HEK293 (cell line): ENCODE results near the gene KIF17.

Experiments
- CTCF ChIA-PET: fragments of 350-600 bp; formaldehyde crosslinking; extraction: SDS; loops from one replicate; lab custom pipeline; 2021; ENCODE audit warnings: antibody characterized with exemption; lab: Yijun Ruan, JAX
- POLR2A ChIA-PET: fragments of 300-600 bp; formaldehyde crosslinking; extraction: SDS; loops from one replicate; lab custom pipeline; 2020; ENCODE audit warnings: antibody characterized with exemption, inconsistent platforms; lab: Yijun Ruan, JAX
- H3K27ac ChIP-seq: fragments of 200-500 bp; sonication (Bioruptor generic); 2 replicates; pipeline ENCODE4 v1.5.1; 2014; ENCODE audit warnings: low read depth, low read length, control low read depth, inconsistent platforms; ENCODE audit errors: extremely low read depth
- H3K36me3 ChIP-seq, 2 experiments: fragments of 200-500 bp in 1 of 2; sonication (Bioruptor generic) in 1 of 2; 1 replicate in 1 of 2; 2 replicates in 1 of 2; pipeline ENCODE4 v1.5.1; 2014 to 2017; ENCODE audit warnings: inconsistent platforms in 2 of 2, low read length in 2 of 2; ENCODE audit not compliant: control insufficient read depth in 2 of 2, insufficient read depth in 1 of 2
- H3K4me1 ChIP-seq: fragments of 200-500 bp; sonication (Bioruptor generic); 2 replicates; pipeline ENCODE4 v1.5.1; 2014; ENCODE audit warnings: mild to moderate bottlenecking, low read length, inconsistent platforms; ENCODE audit not compliant: control insufficient read depth, insufficient read depth
- H3K4me3 ChIP-seq: 2 replicates; pipeline ENCODE4 v1.5.1; 2011; ENCODE audit warnings: low read depth, mild to moderate bottlenecking, control low read depth, low read length, moderate library complexity
- H3K9me3 ChIP-seq: fragments of 200-500 bp; sonication (Bioruptor generic); 2 replicates; pipeline ENCODE4 v1.5.1; 2014; ENCODE audit warnings: low read depth, low read length, inconsistent platforms; ENCODE audit not compliant: control insufficient read depth, insufficient read depth
- AEBP2 ChIP-seq: fragments of 450-650 bp; formaldehyde crosslinking; IDR thresholded peaks from 2 replicates; pipeline ENCODE4 v1.5.1; 2016; ENCODE audit warnings: missing biosample characterization, missing genetic modification characterization, borderline replicate concordance
- GLIS1 ChIP-seq: fragments of 450-650 bp; formaldehyde crosslinking; IDR thresholded peaks from 2 replicates; pipeline ENCODE4 v1.5.1; 2016; ENCODE audit warnings: missing biosample characterization, missing genetic modification characterization
- GLIS2 ChIP-seq: fragments of 450-650 bp; formaldehyde crosslinking; IDR thresholded peaks from 2 replicates; pipeline ENCODE4 v1.5.1; 2016; ENCODE audit warnings: missing biosample characterization, missing genetic modification characterization
- KLF16 ChIP-seq: fragments of 450-650 bp; formaldehyde crosslinking; IDR thresholded peaks from 2 replicates; pipeline ENCODE4 v1.5.1; 2017; ENCODE audit warnings: missing biosample characterization, missing genetic modification characterization
- PRDM1 ChIP-seq: fragments of 450-650 bp; formaldehyde crosslinking; IDR thresholded peaks from 2 replicates; pipeline ENCODE4; 2016; ENCODE audit warnings: missing biosample characterization, missing genetic modification characterization
- REPIN1 ChIP-seq: fragments of 450-650 bp; formaldehyde crosslinking; IDR thresholded peaks from 2 replicates; pipeline ENCODE4 v1.5.1; 2017; ENCODE audit warnings: missing biosample characterization, missing genetic modification characterization, low read depth
- SALL2 ChIP-seq: fragments of 450-650 bp; formaldehyde crosslinking; IDR thresholded peaks from 2 replicates; pipeline ENCODE4 v1.5.0; 2017; ENCODE audit warnings: missing biosample characterization, mild to moderate bottlenecking, missing genetic modification characterization, borderline replicate concordance
- SETDB1 ChIP-seq: IDR thresholded peaks from one replicate; pipeline ENCODE4 v1.6.1; 2017; ENCODE audit warnings: mild to moderate bottlenecking, low read length, moderate library complexity, mixed read lengths; ENCODE audit not compliant: insufficient read length
- SP2 ChIP-seq: fragments of 450-650 bp; formaldehyde crosslinking; IDR thresholded peaks from 2 replicates; pipeline ENCODE4 v1.5.1; 2016; ENCODE audit warnings: missing biosample characterization, missing genetic modification characterization
- SP3 ChIP-seq: fragments of 450-650 bp; formaldehyde crosslinking; IDR thresholded peaks from 2 replicates; pipeline ENCODE4 v1.5.1; 2016; ENCODE audit warnings: missing biosample characterization, missing genetic modification characterization
- ZBTB7A ChIP-seq: fragments of 450-650 bp; formaldehyde crosslinking; IDR thresholded peaks from 2 replicates; pipeline ENCODE4 v1.5.1; 2016; ENCODE audit warnings: low read depth, missing biosample characterization, missing genetic modification characterization
- ZFHX2 ChIP-seq: fragments of 450-650 bp; formaldehyde crosslinking; conservative IDR thresholded peaks from 2 replicates; pipeline ENCODE4 v1.5.1; 2016; ENCODE audit warnings: missing biosample characterization, missing genetic modification characterization
- ZFP37 ChIP-seq: fragments of 450-650 bp; formaldehyde crosslinking; IDR thresholded peaks from 2 replicates; pipeline ENCODE4 v1.5.1; 2016; ENCODE audit warnings: missing biosample characterization, missing genetic modification characterization
- ZNF121 ChIP-seq: fragments of 450-650 bp; formaldehyde crosslinking; IDR thresholded peaks from 2 replicates; pipeline ENCODE4 v1.5.1; 2016; ENCODE audit warnings: missing biosample characterization, missing genetic modification characterization
- ZNF266 ChIP-seq: fragments of 450-650 bp; formaldehyde crosslinking; IDR thresholded peaks from 2 replicates; pipeline ENCODE4 v1.5.1; 2016; ENCODE audit warnings: missing biosample characterization, missing genetic modification characterization, low read depth
- ZNF341 ChIP-seq: fragments of 450-650 bp; formaldehyde crosslinking; IDR thresholded peaks from 2 replicates; pipeline ENCODE4; 2016; ENCODE audit warnings: low read depth, missing biosample characterization, missing genetic modification characterization
- ZNF423 ChIP-seq: fragments of 450-650 bp; formaldehyde crosslinking; IDR thresholded peaks from 2 replicates; pipeline ENCODE4 v1.5.1; 2016; ENCODE audit warnings: missing biosample characterization, missing genetic modification characterization
- ZNF544 ChIP-seq: fragments of 450-650 bp; formaldehyde crosslinking; IDR thresholded peaks from 2 replicates; pipeline ENCODE4 v1.5.0; 2017; ENCODE audit warnings: missing biosample characterization, missing genetic modification characterization
- ZNF555 ChIP-seq: fragments of 450-650 bp; formaldehyde crosslinking; conservative IDR thresholded peaks from 2 replicates; pipeline ENCODE4 v1.5.1; 2017; ENCODE audit warnings: missing biosample characterization, mild to moderate bottlenecking, missing genetic modification characterization, inconsistent platforms
- ZNF560 ChIP-seq: fragments of 450-650 bp; formaldehyde crosslinking; IDR thresholded peaks from 2 replicates; pipeline ENCODE4 v1.5.1; 2017; ENCODE audit warnings: missing biosample characterization, missing genetic modification characterization, borderline replicate concordance
- ZNF596 ChIP-seq: fragments of 450-650 bp; IDR thresholded peaks from 2 replicates; pipeline ENCODE4 v1.5.0; 2018; ENCODE audit warnings: missing biosample characterization, mild to moderate bottlenecking, missing genetic modification characterization, moderate library complexity
- ZNF654 ChIP-seq: fragments of 450-650 bp; formaldehyde crosslinking; IDR thresholded peaks from 2 replicates; pipeline ENCODE4 v1.5.1; 2016; ENCODE audit warnings: low read depth, missing biosample characterization, missing genetic modification characterization
- ZNF677 ChIP-seq: fragments of 450-650 bp; IDR thresholded peaks from 2 replicates; pipeline ENCODE4 v1.5.0; 2018; ENCODE audit warnings: missing biosample characterization, mild to moderate bottlenecking, missing genetic modification characterization, moderate library complexity
- ZNF747 ChIP-seq: fragments of 450-650 bp; formaldehyde crosslinking; IDR thresholded peaks from 2 replicates; pipeline ENCODE4 v1.5.1; 2016; ENCODE audit warnings: missing biosample characterization, missing genetic modification characterization
- TF ChIP-seq, protein P1 (sequence below): fragments of 450-650 bp; formaldehyde crosslinking; IDR thresholded peaks from 2 replicates; pipeline ENCODE4 v1.5.1; 2016; ENCODE audit warnings: missing biosample characterization, missing genetic modification characterization
- TF ChIP-seq, protein P2 (sequence below): IDR thresholded peaks from 2 replicates; pipeline ENCODE4 v1.6.1; 2011; ENCODE audit warnings: mild to moderate bottlenecking, low read depth, low read length, borderline replicate concordance
- TF ChIP-seq, protein P3 (sequence below): fragments of 450-650 bp; formaldehyde crosslinking; IDR thresholded peaks from 2 replicates; pipeline ENCODE4 v1.5.1; 2016; ENCODE audit warnings: missing biosample characterization, missing genetic modification characterization

KIF17 gene

DNA sequence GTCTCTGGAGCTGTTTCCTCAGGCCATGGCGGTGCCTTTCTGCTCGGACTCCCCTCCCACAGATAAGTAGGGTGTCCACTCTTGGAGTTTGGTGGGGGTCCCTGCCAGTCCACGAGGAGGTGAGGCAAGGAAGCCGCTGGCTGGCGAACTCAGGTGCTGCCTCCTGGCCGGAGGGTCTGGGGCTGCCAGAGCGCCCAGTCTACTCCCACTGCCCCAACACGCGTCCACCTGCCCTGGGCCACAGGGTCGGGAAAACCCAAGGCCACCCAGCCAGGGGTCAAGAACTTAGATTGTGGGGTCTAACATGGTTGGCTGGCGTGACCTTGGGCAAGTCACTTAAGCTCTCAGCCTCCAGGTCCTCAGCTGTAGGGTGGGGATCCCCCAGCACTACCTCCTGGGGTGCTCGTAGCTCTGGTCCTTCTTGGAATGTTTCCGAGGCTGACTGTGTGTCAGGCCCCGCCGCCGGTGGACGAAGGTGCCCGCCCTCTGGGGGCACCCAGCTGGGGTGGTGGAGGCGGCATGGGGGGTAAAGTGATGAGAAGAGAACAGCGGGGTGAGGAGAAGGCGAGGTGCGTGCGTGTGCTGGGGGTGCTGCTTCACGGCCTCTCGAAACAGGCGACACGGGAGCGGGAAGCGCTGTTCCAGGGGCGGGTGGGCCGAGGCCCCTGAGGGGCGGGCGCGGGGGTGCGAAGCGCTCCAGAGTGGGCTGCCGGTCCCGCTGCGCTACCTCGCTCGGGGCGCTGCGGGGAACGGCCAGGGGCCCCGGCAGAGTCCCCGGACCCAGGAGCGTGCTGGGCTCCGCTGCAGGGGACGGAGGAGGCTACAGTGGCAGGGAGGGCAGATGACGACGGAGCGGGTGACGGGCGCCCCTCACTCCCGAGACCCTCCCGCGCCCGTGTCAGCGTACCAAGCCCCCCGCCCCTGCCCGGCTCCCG lies 13.5 kb upstream of the KIF17 start:
- Histone ChIP-seq H3K4me1 (peaks cover 8% of the 10 kb centered on the region), H3K27ac (no peak overlapping the region), H3K4me3 (peak overlapping the region; percentile 44), H3K9me3 (no peaks in the 10 kb centered on the region), H3K36me3 (no peaks in the 10 kb centered on the region)
- POLR2A ChIA-PET: interaction anchor here (1.8 kb wide), 1 partner anchor 14 kb away, joined by 4 read pairs; the partner anchor contains the start of gene KIF17
- CTCF ChIA-PET: interaction anchor here (1.1 kb wide), 1 partner anchor 38 kb away, joined by 3 read pairs; no protein-coding TSS in a partner anchor
- TF ChIP-seq AEBP2 (no peak), ZNF560 (tag by site-specific recombination) (no peak), ZNF555 (no peak), ZFP37 (tag by site-specific recombination) (no peak), ZNF121 (tag by site-specific recombination) (no peak), REPIN1 (no peak), KLF16 (no peak), SP2 (tag by site-specific recombination) (0 out of 2 replicates have a peak, but pooled peaks have one; percentile 4), ZNF747 (tag by site-specific recombination) (no peak), ZBTB7A (tag by site-specific recombination) (no peak), SP3 (tag by site-specific recombination) (no peak), ZNF677 (tag by site-specific recombination) (no peak), ZNF596 (tag by site-specific recombination) (no peak), GLIS2 (peak; percentile 91), SETDB1 (no peak), GLIS1 (tag by site-specific recombination) (peak; percentile 28; the same call in 1 of the 2 replicates), SALL2 (tag by site-specific recombination) (no peak), ZFHX2 (tag by site-specific recombination) (peak; percentile 32; the same call in 1 of the 2 replicates), ZNF341 (peak; percentile 86), PRDM1 (tag by site-specific recombination) (no peak), ZNF266 (tag by site-specific recombination) (no peak), ZNF654 (tag by site-specific recombination) (no peak), ZNF544 (tag by site-specific recombination) (no peak), ZNF423 (tag by site-specific recombination) (no peak)
- TF ChIP-seq, protein P1, sequence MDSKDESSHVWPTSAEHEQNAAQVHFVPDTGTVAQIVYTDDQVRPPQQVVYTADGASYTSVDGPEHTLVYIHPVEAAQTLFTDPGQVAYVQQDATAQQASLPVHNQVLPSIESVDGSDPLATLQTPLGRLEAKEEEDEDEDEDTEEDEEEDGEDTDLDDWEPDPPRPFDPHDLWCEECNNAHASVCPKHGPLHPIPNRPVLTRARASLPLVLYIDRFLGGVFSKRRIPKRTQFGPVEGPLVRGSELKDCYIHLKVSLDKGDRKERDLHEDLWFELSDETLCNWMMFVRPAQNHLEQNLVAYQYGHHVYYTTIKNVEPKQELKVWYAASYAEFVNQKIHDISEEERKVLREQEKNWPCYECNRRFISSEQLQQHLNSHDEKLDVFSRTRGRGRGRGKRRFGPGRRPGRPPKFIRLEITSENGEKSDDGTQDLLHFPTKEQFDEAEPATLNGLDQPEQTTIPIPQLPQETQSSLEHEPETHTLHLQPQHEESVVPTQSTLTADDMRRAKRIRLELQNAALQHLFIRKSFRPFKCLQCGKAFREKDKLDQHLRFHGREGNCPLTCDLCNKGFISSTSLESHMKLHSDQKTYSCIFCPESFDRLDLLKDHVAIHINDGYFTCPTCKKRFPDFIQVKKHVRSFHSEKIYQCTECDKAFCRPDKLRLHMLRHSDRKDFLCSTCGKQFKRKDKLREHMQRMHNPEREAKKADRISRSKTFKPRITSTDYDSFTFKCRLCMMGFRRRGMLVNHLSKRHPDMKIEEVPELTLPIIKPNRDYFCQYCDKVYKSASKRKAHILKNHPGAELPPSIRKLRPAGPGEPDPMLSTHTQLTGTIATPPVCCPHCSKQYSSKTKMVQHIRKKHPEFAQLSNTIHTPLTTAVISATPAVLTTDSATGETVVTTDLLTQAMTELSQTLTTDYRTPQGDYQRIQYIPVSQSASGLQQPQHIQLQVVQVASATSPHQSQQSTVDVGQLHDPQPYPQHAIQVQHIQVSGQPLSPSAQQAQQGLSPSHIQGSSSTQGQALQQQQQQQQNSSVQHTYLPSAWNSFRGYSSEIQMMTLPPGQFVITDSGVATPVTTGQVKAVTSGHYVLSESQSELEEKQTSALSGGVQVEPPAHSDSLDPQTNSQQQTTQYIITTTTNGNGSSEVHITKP: no peak
- TF ChIP-seq, protein P2, sequence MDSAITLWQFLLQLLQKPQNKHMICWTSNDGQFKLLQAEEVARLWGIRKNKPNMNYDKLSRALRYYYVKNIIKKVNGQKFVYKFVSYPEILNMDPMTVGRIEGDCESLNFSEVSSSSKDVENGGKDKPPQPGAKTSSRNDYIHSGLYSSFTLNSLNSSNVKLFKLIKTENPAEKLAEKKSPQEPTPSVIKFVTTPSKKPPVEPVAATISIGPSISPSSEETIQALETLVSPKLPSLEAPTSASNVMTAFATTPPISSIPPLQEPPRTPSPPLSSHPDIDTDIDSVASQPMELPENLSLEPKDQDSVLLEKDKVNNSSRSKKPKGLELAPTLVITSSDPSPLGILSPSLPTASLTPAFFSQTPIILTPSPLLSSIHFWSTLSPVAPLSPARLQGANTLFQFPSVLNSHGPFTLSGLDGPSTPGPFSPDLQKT: no peak
- TF ChIP-seq, protein P3, sequence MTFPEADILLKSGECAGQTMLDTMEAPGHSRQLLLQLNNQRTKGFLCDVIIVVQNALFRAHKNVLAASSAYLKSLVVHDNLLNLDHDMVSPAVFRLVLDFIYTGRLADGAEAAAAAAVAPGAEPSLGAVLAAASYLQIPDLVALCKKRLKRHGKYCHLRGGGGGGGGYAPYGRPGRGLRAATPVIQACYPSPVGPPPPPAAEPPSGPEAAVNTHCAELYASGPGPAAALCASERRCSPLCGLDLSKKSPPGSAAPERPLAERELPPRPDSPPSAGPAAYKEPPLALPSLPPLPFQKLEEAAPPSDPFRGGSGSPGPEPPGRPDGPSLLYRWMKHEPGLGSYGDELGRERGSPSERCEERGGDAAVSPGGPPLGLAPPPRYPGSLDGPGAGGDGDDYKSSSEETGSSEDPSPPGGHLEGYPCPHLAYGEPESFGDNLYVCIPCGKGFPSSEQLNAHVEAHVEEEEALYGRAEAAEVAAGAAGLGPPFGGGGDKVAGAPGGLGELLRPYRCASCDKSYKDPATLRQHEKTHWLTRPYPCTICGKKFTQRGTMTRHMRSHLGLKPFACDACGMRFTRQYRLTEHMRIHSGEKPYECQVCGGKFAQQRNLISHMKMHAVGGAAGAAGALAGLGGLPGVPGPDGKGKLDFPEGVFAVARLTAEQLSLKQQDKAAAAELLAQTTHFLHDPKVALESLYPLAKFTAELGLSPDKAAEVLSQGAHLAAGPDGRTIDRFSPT (tag by site-specific recombination): peak; percentile 79
